GM19324 (cell line): Measurements from ENCODE around the gene APBA1.

ENCODE experiments used
- ATAC-seq: cut with Tn5 transposase; IDR thresholded peaks from one replicate; pipeline ENCODE4 v1.9.1; 2021; ENCODE audit warnings: mild to moderate bottlenecking, moderate library complexity; ENCODE audit not compliant: unreplicated experiment, low FRiP score

The APBA1 gene

GRCh38 chr9:69582018-69582417 lies 90.2 kb downstream of the APBA1 start:
- no peak for ATAC-seq

- ATAC-seq = no peak
These were observed 91.5 kb downstream of the APBA1 start for GRCh38 chr9:69580582-69581214.

- ATAC-seq = no peak
These were observed 92.2 kb downstream of the APBA1 start for GRCh38 chr9:69579760-69580581.

GRCh38 chr9:69579032-69579758 lies 93.0 kb downstream of the APBA1 start:
- ATAC-seq = no peak

- ATAC-seq = no peak
These were observed 94.1 kb downstream of the APBA1 start for GRCh38 chr9:69578026-69578425.

GRCh38 chr9:69577123-69577522 lies 95.0 kb downstream of the APBA1 start:
- ATAC-seq = no peak

GRCh38 chr9:69574057-69574456 lies 98.1 kb downstream of the APBA1 start:
- no peak for ATAC-seq

- ATAC-seq = no peak
These were observed 98.5 kb downstream of the APBA1 start for GRCh38 chr9:69573651-69574050.

- ATAC-seq = no peak
These were observed 99.6 kb downstream of the APBA1 start for GRCh38 chr9:69572611-69573010.

- ATAC-seq = no peak
These were observed 101.1 kb downstream of the APBA1 start for GRCh38 chr9:69571032-69571431.

GRCh38 chr9:69569738-69570451 lies 102.3 kb downstream of the APBA1 start:
- no peak for ATAC-seq

- ATAC-seq = no peak
These were observed 107.6 kb downstream of the APBA1 start for GRCh38 chr9:69564557-69564956.

- no peak for ATAC-seq
These were observed 113.0 kb downstream of the APBA1 start for GRCh38 chr9:69559126-69559525.

GRCh38 chr9:69556707-69557106 lies 115.5 kb downstream of the APBA1 start:
- no peak for ATAC-seq

GRCh38 chr9:69555802-69556201 lies 116.4 kb downstream of the APBA1 start:
- ATAC-seq = no peak

GRCh38 chr9:69554945-69555344 lies 117.2 kb downstream of the APBA1 start:
- ATAC-seq = no peak

- ATAC-seq = no peak
These were observed 122.6 kb downstream of the APBA1 start for GRCh38 chr9:69549310-69550202.

- ATAC-seq = no peak
These were observed 123.5 kb downstream of the APBA1 start for GRCh38 chr9:69548681-69549080.

- no peak for ATAC-seq
These were observed 125.9 kb downstream of the APBA1 start for GRCh38 chr9:69546265-69546664.
